ENCODE measurements around the gene SMAD3. TPM values are rescaled to one million over a fixed set of nuclear protein-coding genes. Genes with fewer than 3 reads are reported as not detected.

The SMAD3 gene
- total and polyA plus RNA-seq, 2 of the 8 experiments (the other 6 are each of a cell fraction or from before 2014, with no cell fraction given): 10.1 to 12.4 TPM

DNA sequence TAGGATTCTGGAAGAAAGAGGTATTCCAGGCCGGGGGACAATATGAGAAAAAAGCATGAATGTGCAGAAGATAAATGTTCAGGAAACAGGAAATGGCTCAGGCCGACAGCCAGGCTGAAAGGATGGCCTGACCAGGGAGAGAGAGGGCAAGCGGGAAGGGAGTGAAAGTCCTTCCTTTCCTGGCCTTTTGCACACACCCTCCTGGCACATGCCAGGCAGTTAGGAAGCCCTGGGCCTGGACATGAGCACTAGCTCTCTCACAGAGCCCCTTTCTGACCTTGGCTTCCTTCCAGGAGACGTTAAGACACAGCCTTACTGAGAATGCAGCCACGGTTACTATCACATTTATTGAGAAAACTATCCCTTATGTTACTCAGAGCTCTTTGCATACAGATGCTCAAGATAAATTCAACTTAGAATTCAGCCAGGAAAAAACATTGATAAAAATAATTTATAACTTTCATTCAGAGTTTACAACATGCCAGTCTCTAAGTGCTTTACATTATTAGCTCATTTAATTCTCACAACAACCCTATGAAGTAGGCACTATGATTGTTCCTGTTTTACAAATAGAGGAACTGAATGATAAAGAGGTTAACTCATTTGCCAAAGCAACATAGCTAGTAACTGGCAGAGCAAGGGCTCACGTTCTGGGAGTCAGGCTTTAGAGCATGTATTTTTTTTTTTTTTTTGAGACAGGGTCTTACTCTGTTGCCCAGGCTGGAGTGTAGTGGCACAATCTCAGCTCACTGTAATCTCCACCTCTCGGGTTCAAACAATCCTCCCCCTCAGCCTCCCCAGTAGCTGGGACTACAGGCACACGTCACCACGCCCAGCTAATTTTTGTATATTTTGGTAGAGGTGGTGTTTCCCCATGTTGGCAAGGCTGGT, 39.4 kb upstream of the SMAD3 start (continued):
- no peak for TF ChIP-seq CTCF (IDR thresholded peaks at IDR 0.05; ENCODE audit: control extremely low read depth in 1 of 3, insufficient read depth in 1 of 3, low read depth in 1 of 3, low read length in 3 of 3)

Measured in H1 (cell line).